ENCODE data around the gene ULBP2.
"Not testable (repeated sequence)": the region's sequence is repeated elsewhere in the genome, so short reads cannot be mapped to it uniquely, and the experiment has no call there.

ULBP2 gene

DNA sequence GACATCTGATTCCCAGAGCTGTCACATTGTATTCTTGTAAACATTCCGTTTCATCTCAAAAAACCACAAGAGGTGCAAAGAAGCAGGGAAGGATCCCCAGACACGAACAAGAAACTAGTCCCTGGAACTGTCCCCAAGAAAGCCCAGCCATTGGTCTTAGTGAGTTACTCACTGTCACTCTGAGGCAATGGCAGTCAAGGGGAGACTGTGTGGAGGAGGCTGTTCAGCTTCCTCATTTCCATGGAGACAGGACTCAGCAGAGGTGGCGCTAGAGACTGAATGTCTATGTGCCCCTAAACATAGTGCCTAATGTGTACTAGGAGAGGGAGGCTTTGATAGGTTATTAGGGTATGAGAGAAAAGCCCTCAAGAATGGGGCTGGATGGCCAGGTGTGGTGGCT, 33.0 kb downstream of the ULBP2 start:
- no peak for DNase-seq

GRCh38 chr6:149975400-149975799, 33.6 kb downstream of the ULBP2 start:
- DNase-seq = no peak

- no peak for DNase-seq
Measured at GRCh38 chr6:149977221-149977620, 35.4 kb downstream of the ULBP2 start.

DNA sequence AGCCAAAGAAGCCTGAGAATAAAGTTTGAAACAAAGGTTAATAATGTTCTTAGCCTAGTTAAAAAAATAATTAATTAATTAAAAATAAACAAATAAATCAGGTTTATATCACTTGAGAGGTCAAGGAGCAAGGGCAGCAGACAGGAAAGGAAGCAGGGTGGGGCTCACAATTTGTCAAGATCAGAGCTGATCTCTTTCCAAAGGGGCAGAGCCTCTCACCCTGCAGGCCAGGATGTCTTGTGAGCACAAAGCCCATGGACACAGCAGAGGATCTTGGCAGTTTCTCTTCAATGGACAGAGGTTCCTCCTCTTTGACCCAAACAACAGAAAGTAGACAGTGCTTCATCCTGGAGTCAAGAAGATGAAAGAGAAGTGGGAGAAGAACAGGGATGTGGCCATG, 36.8 kb downstream of the ULBP2 start:
- DNase-seq = no peak

DNA sequence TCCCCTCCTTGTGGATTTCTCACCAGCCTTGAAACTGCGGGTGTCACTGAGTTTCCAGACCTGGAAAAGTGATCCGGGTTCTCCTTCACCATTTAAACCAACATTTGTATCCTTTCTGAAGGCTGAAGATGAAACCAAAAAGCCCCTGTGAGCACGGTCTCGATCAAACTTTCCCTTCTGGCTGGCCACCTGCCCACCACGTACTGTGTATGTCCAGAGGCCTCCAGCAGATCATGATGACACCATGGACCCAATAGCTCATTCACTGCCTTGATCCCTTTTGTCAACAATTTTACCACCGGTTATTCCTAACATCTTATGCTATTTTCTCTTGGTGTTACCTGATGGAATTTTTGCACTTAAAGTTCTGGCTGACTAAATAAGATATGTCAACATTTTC, 37.5 kb downstream of the ULBP2 start:
- DNase-seq = no peak

- DNase-seq = no peak
Measured at GRCh38 chr6:149983145-149983544, 41.3 kb downstream of the ULBP2 start.

DNA sequence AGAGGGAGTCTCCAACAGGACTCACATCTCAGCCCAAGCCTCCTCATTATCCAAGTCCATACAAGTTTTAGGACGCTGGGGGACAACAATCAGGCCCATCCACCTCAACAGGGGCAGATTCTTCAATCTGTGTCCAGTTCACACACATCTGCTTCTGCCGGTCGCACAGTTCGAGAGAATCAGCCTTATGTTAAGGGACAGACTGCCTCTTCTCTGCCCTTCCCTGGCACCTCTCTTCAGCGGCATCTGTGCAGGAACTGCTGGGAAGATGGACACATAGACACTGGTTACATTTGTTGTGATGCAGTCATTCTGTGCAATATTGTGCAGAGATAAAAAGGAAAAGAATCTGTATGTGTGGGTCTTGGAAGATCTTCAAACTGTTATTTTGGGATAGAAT, 43.0 kb downstream of the ULBP2 start:
- no peak for DNase-seq

DNA sequence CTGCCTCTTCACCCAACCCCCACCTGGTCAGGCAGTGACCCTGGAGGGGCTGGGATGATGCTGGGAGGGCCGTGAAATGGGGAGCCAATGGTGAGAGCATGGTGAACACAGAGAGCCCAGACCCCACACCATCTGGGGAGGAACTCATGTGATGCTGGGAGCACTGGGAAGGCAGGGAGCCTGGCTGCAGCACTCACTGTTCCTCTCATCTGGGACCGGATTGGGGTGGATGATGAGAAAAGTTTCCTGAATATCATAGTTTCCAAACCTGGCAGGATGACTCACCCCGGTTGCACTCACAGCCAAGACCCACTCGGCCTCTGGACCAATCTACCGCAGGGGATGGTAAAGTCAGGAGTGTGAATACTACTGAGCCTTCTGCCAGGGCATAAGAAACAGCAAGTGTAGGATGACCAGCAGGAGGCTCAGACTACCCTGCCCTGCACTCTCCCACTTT, 43.7 kb downstream of the ULBP2 start:
- no peak for DNase-seq

GRCh38 chr6:149987602-149988107, 45.8 kb downstream of the ULBP2 start:
- DNase-seq = no peak

- DNase-seq = no peak
Measured at GRCh38 chr6:149988550-149989346, 46.9 kb downstream of the ULBP2 start.

DNA sequence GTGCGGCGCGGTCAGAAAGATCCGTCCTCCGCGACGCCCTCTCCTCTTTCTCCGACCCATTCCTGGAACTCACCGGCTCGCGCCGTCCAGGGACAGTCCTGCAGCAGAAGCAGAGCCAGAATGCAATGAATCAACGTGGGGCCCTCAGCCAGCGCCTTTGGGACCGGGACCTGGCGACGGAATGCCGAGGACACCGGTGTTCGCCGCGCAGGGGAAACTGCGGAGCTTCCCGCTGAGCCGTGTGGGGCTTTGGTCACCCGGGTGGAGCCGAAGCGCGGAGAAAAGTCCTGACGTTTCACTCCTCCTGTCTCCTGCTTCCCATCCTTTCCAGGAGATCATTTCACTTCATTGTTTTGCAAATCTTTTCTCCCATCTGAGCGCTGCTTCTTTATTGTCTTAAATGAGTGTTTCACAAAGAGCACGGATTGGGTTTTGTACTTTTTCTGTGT, 48.4 kb downstream of the ULBP2 start:
- no peak for DNase-seq

DNA sequence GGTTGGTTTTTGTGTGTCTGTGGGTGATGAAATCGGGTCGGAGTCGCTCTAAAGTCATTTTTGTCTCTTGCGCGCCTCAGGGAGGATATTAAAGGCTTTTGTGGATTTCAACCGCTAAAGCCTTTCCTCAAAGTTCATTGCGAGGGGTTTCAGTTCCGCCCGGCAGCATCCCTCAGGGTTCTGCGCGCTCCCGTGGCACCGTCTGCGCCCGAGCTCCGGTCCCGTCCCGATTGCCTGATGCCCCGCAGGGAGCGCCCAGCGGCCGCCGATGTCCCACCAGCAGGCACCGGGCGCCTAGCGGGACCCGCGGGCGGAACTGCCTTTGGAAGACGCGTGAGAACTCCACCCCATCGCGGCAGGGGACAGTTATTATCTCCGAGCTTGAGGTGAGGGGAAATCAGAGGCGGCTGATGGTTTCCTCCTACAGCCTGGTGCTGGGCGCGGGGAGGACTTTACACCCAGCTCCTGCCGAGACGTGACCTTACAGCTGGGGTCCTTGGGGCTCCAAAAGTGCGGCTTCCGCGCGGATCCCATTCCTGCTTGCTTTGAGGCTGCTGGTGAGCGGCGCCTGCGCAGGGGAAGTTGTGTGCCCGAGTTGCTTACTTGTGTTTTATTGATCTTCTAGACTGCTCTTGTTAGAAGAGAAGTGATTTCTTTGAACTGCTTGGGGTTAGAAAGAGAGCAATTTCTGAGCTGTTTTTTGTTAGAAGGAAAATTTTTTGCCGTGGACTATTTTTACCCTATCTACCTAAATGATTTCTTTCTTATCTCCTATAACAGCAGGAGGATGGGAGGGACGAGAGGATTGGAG, 49.1 kb downstream of the ULBP2 start:
- peak; percentile 17 for DNase-seq

DNA sequence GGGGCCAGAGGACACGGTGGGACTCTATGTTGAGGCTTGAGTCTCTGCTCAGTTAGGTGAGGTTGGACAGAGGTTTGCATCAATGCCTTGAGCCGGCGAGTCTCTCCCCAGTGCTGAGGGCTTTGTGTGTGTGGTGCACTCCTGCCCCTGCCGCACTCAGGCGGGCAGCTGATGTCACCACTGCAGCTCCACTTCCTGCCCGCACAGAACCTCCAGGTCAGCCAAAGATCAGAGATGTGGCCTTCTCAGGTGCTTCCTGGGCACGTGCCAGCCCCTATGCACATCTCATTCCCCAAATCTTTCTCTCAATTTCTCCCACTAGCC, 49.6 kb downstream of the ULBP2 start:
- not testable (repeated sequence) for DNase-seq

DNA sequence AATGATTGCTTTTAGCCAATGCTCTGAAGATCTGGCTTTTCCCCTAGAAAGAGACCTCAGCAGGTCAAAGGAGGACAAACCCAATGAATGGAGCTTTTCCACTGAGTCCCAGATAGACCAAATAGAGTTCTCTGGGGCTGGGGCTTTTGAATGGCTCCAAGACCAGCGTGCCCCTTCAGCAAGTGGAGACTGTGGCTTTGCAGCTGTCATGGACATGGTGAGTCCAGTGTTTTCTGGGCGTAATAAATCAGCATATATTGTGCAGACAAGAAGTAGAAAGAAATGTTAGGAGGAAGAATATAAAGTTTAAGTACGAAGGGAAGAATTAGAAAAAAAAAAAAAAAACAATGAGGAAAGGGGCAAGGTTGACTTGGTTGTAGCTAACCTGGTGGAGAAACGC, 50.0 kb downstream of the ULBP2 start:
- DNase-seq = no peak

GRCh38 chr6:149995235-149995750, 53.5 kb downstream of the ULBP2 start:
- DNase-seq = no peak

- no peak for DNase-seq
Measured at GRCh38 chr6:149995971-149996370, 54.2 kb downstream of the ULBP2 start.
